ENCODE results near the gene USE1. TPM values are rescaled to one million over a fixed set of nuclear protein-coding genes. Genes with fewer than 3 reads are reported as not detected.

The USE1 gene
- total RNA-seq, 3 donors from 2014 or later: 15.5 to 29.0 (median 27.5) TPM

DNA sequence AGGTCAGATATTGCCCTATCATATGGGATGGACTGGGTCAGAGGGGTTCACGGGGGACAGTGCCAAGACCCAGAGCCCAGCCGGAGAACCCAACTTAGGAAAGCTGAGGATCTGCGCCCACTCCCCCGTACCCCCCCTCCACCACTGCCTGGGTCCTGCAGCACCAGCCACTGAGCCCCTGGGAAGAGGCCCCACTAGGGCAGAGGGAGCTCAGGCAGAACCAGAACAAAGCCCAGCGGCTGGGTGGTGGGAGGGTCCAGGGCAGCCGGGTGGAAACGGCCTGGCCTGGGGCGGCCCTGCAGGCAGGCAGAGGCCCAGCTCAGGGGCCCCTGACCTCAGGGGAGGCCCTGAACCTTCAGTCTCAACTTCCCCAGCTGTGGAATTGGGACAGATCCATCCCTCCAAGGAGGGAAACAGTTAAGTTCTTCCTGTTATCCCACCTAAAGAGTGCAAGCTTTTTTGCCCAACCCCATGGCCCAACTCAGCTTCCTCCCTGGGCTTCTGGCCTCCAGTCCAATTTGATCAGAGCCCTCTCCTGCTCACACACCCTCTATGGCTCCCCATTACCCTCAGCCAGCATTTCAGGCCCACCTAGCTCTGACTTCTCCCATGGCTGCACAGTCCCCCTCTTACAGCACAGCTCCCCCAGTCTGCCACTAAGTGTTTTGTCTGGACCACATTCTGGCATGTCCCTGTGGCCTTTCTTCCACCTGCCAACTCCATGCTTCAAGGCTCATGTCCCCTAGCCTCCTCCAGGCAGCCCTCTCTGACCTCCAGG, 27.5 kb downstream of the USE1 start:
- Histone ChIP-seq H3K36me3 (no peaks in the 10 kb centered on the region), H3K9me3 (no peaks in the 10 kb centered on the region), H3K27ac (peak overlapping the region; percentile 62 to 65), H3K4me3 (peak overlapping the region in 1 of 3 donors; percentile 11), H3K4me1 (peaks cover 6 to 7% of the 10 kb centered on the region in 2 donors), H3K27me3 (no peaks in the 10 kb centered on the region)
- DNase-seq (ENCODE audit: low spot score in 2 of 2): no peak
- no peak for TF ChIP-seq POLR2AphosphoS5 (IDR thresholded peaks at IDR 0.05)
- TF ChIP-seq POLR2A (IDR thresholded peaks at IDR 0.05): no peak
- TF ChIP-seq, protein P1, sequence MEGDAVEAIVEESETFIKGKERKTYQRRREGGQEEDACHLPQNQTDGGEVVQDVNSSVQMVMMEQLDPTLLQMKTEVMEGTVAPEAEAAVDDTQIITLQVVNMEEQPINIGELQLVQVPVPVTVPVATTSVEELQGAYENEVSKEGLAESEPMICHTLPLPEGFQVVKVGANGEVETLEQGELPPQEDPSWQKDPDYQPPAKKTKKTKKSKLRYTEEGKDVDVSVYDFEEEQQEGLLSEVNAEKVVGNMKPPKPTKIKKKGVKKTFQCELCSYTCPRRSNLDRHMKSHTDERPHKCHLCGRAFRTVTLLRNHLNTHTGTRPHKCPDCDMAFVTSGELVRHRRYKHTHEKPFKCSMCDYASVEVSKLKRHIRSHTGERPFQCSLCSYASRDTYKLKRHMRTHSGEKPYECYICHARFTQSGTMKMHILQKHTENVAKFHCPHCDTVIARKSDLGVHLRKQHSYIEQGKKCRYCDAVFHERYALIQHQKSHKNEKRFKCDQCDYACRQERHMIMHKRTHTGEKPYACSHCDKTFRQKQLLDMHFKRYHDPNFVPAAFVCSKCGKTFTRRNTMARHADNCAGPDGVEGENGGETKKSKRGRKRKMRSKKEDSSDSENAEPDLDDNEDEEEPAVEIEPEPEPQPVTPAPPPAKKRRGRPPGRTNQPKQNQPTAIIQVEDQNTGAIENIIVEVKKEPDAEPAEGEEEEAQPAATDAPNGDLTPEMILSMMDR (IDR thresholded peaks at IDR 0.05): no peak
- intact Hi-C loops (cut with DNase I; ENCODE audit: low total_unique reads): no loop called here

DNA sequence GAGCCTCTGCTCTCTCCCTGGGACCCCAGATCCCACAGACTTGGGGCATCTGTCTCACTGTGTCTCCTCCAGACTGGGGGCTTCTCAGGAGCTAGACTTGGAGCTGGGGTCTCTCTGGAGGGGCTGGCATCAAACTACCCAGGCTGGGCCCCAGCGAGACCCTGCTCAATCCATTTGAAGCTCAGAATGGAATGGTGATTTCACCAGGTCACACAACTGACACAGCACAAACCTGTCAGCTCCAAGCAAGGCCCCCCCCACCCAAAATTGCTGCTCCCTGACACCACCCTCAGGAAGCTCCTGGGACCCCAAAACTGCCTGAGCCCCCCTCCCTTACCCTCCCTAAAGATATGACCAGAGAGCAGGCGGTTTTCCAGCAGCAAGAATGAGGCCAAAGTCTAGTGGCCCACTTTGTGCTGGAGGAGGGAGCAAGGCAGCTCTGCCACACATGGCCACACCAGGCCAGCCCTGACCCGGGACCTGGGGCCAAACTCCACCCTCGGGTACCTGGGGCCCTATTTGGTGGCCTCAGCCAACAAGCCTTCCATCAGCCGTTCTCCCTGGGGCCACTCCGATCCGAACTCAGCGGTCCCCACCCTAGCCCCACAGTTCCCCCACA, 28.2 kb downstream of the USE1 start:
- Histone ChIP-seq H3K36me3 (no peaks in the 10 kb centered on the region), H3K4me1 (peaks cover 6 to 7% of the 10 kb centered on the region in 2 donors), H3K27me3 (no peaks in the 10 kb centered on the region), H3K4me3 (peak overlapping the region; percentile 72 to 86 (median 75)), H3K27ac (peak overlapping the region; percentile 62 to 97), H3K9me3 (no peaks in the 10 kb centered on the region)
- intact Hi-C loops (cut with DNase I; ENCODE audit: low total_unique reads): no loop called here
- DNase-seq (ENCODE audit: low spot score in 2 of 2): no peak
- no peak for TF ChIP-seq POLR2AphosphoS5 (IDR thresholded peaks at IDR 0.05)
- no peak for TF ChIP-seq POLR2A (IDR thresholded peaks at IDR 0.05)
- TF ChIP-seq, protein P1 (IDR thresholded peaks at IDR 0.05): no peak

- intact Hi-C loops (cut with DNase I; ENCODE audit: low total_unique reads): no loop called here
- peaks cover 6 to 7% of the 10 kb centered on the region in 2 donors for H3K4me1 ChIP-seq
- H3K36me3 ChIP-seq: no peaks in the 10 kb centered on the region
- no peaks in the 10 kb centered on the region for H3K9me3 ChIP-seq
- peak overlapping the region; percentile 62 to 97 for H3K27ac ChIP-seq
- DNase-seq (ENCODE audit: low spot score in 2 of 2): no peak
- H3K27me3 ChIP-seq: no peaks in the 10 kb centered on the region
- peak overlapping the region; percentile 72 to 86 (median 75) for H3K4me3 ChIP-seq
- TF ChIP-seq POLR2AphosphoS5 (IDR thresholded peaks at IDR 0.05) (no peak), POLR2A (IDR thresholded peaks at IDR 0.05) (no peak)
- TF ChIP-seq, protein P1 (IDR thresholded peaks at IDR 0.05): no peak
Observed at GRCh38 chr19:17243830-17244617, 28.9 kb downstream of the USE1 start.

DNA sequence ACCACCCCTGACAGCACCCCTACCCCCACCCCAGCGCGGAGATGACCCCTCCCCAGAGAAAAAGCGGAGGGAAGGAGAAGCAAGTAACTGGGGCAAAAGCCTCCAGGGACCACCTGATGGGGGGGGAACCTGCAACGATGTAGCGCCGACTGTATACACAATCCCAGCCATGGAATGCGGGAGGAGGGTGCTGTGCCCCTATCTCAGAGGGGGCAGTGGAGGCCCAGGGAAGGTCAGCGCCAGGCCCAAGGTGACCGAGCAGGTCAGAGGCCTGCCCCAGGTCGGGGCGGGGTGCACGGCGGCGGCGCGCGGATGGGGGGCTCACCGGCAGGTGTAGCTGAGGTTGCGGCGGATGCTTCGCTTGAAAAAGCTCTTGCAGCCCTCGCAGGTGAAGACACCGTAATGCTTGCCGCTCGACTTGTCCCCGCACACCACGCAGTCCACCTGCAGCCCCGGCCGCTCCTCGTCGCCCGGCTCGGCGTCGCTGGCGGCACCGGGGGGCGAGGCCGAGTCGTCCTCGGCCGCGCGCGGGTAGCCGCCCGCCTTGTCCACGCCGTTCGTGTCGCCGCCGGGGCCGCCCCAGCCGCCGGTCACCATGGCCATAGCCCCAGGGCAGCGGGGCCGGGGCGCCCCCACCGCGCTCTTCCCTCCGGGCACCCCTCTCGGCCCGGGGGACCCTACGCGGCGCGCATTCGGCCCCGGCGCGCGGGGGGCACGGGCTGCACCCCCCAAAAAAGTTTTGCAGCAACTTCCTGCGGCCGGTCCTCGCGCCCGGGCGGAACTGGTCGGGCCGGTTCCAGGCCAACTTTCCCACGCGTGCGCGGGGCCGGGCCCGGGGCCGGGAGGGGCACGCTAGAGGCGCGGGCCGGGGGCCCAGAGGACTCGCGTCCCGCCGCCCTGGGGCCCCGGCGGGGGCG, 29.7 kb downstream of the USE1 start:
- Histone ChIP-seq H3K9me3 (no peaks in the 10 kb centered on the region), H3K27ac (peak overlapping the region; percentile 62 to 97), H3K4me1 (peaks cover 6 to 7% of the 10 kb centered on the region in 2 donors), H3K27me3 (no peaks in the 10 kb centered on the region), H3K36me3 (no peaks in the 10 kb centered on the region), H3K4me3 (peak overlapping the region; percentile 72 to 86 (median 75))
- DNase-seq (ENCODE audit: low spot score in 2 of 2): peak in 1 of 2 donors; percentile 69
- TF ChIP-seq POLR2AphosphoS5 (IDR thresholded peaks at IDR 0.05): no peak
- no peak for TF ChIP-seq POLR2A (IDR thresholded peaks at IDR 0.05)
- intact Hi-C loops (cut with DNase I; ENCODE audit: low total_unique reads): no loop called here

DNA sequence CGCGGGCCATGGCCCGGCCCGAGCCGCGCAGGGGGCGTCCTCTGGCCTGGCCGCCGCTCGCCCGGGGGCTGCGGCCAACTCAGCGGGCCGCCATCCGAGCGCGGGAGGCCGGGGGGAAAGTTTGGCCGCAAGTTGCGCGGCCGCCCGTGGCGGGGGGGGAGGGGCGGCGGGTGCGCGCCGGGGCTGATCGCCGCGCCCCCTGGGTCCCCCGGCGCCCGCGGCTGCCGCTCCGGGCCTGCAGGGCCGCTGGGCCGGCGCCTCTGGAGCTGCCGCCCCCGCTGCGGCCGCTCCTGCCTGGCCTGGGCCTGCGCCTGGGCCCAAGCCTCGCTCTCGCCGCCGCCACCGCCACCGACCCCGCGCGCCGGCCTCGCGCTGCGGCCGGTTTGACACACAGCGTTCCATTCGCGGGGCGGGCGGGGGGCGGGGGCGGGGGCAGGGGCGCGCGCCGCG, 30.4 kb downstream of the USE1 start, which contains the start of gene NR2F6:
TSS of gene NR2F6 (minus strand) at position 385 of the 450 bp plus-strand sequence. CDS start 699 bp downstream, outside the sequence.
- TF ChIP-seq POLR2AphosphoS5 (IDR thresholded peaks at IDR 0.05): peak in 1 of 3 donors; percentile 3
- TF ChIP-seq, protein P1 (IDR thresholded peaks at IDR 0.05): no peak
- DNase-seq (ENCODE audit: low spot score in 2 of 2): no peak
- no peaks in the 10 kb centered on the region for H3K9me3 ChIP-seq
- H3K4me3 ChIP-seq: peak within 1 kb of the TSS; percentile 72 to 86 (median 75)
- intact Hi-C loops (cut with DNase I; ENCODE audit: low total_unique reads): no loop called here
- H3K27ac ChIP-seq: peak within 1 kb of the TSS; percentile 79 to 97
- H3K27me3 ChIP-seq: no peaks in the 10 kb centered on the region
- no peaks in the 10 kb centered on the region for H3K36me3 ChIP-seq
- peaks cover 6 to 7% of the 10 kb centered on the region in 2 donors for H3K4me1 ChIP-seq

Data from breast epithelium (tissue), 4 donors.